ENCODE measurements around the gene ASPSCR1. TPM values are rescaled to one million over a fixed set of nuclear protein-coding genes. Genes with fewer than 3 reads are reported as not detected.

ASPSCR1 gene
- total and polyA plus RNA-seq, 2 of the 13 experiments (the other 11 are each of a cell fraction or from before 2014, with no cell fraction given): 274 to 314 TPM

DNA sequence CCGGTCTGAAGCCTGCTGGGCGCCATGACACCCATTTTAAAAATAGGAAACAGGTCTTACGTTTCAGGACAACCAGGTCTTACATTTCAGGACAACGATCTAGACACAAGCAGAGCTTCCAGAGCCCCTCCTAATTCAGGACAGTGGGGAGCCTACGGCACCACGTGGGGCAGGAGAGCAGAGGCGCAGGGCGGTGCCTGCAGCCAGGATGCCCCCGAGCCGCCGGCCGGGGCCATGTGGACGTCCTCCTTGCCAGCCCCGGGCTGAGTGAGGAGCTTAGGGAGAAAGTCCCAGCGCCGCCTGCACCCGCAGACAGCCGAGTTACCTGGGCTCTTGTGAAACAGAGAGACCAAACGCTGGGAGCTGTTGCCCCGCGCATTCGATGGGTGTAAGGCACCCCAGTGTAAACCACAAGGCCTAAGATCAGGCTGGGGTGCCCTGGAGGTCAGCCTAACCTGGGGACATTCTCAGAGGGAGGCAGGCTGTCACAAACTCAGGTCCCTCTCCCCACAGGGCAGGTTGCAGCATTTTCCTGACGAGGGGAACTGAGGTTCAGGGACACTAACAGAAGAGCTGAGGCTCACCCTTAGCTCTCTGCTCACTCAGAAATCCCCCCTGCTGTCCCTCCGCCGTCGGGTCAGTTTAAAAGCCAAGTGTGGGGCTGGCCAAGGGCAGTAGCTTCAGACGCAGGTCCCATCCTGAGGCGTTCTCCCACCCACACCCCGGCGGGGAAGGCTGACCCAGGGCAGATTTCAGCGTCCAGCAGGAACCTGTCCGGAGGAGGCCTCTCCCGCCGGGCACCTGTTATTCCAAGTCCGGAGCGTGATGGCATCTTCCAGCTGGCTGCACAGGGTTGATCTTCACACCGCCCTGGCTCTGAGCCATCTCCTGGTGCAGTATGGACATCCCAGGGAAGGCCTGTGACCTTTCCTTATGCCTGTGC is 14.7 kb upstream of the ASPSCR1 start (continued):
- TF ChIP-seq, protein P1, sequence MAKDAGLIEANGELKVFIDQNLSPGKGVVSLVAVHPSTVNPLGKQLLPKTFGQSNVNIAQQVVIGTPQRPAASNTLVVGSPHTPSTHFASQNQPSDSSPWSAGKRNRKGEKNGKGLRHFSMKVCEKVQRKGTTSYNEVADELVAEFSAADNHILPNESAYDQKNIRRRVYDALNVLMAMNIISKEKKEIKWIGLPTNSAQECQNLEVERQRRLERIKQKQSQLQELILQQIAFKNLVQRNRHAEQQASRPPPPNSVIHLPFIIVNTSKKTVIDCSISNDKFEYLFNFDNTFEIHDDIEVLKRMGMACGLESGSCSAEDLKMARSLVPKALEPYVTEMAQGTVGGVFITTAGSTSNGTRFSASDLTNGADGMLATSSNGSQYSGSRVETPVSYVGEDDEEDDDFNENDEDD (CRISPR knock-in tag; IDR thresholded peaks at IDR 0.05; ENCODE audit: borderline replicate concordance): no peak
- TF ChIP-seq ZNF768 (CRISPR knock-in tag; IDR thresholded peaks at IDR 0.05) (no peak), ZNF354B (CRISPR knock-in tag; IDR thresholded peaks at IDR 0.05) (no peak), POLR2AphosphoS5 (IDR thresholded peaks at IDR 0.05; ENCODE audit: low read depth, low read length) (peak; percentile 32; the same call in 1 of the 2 replicates), ZNF598 (CRISPR knock-in tag; IDR thresholded peaks at IDR 0.05; ENCODE audit: borderline replicate concordance) (no peak), BORCS8-MEF2B (CRISPR knock-in tag; IDR thresholded peaks at IDR 0.05) (0 out of 2 replicates have a peak, but pooled peaks have one; percentile 16), ZNF337 (CRISPR knock-in tag; IDR thresholded peaks at IDR 0.05; ENCODE audit: borderline replicate concordance, low read depth) (no peak), PHF8 (CRISPR knock-in tag; IDR thresholded peaks at IDR 0.05) (peak; percentile 35; the same call in 1 of the 2 replicates), ZBTB7B (CRISPR knock-in tag; IDR thresholded peaks at IDR 0.05) (no peak), ATRX (CRISPR knock-in tag; IDR thresholded peaks at IDR 0.05; ENCODE audit: borderline replicate concordance) (no peak), ZC3H13 (CRISPR knock-in tag; IDR thresholded peaks at IDR 0.05) (peak; percentile 76; the same call in 1 of the 2 replicates), ZNF567 (CRISPR knock-in tag; IDR thresholded peaks at IDR 0.05; ENCODE audit: borderline replicate concordance) (no peak), ZNF33A (CRISPR knock-in tag; IDR thresholded peaks at IDR 0.05; ENCODE audit: borderline replicate concordance) (no peak), SOX13 (IDR thresholded peaks at IDR 0.05) (no peak), SOX13 (CRISPR knock-in tag; conservative IDR thresholded peaks at IDR 0.05 in 1 of 2, IDR thresholded peaks at IDR 0.05 in 1 of 2) (peak in 1 of 2 experiments; percentile 2; a peak in 1 of 4 replicates), ZNF430 (CRISPR knock-in tag; IDR thresholded peaks at IDR 0.05) (peak; percentile 55; the same call in 1 of the 2 replicates), SMC3 (IDR thresholded peaks at IDR 0.05; ENCODE audit: low read length) (no peak)
- TF ChIP-seq, protein P2, sequence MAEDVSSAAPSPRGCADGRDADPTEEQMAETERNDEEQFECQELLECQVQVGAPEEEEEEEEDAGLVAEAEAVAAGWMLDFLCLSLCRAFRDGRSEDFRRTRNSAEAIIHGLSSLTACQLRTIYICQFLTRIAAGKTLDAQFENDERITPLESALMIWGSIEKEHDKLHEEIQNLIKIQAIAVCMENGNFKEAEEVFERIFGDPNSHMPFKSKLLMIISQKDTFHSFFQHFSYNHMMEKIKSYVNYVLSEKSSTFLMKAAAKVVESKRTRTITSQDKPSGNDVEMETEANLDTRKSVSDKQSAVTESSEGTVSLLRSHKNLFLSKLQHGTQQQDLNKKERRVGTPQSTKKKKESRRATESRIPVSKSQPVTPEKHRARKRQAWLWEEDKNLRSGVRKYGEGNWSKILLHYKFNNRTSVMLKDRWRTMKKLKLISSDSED (CRISPR knock-in tag; IDR thresholded peaks at IDR 0.05): no peak
- TF ChIP-seq, protein P3, sequence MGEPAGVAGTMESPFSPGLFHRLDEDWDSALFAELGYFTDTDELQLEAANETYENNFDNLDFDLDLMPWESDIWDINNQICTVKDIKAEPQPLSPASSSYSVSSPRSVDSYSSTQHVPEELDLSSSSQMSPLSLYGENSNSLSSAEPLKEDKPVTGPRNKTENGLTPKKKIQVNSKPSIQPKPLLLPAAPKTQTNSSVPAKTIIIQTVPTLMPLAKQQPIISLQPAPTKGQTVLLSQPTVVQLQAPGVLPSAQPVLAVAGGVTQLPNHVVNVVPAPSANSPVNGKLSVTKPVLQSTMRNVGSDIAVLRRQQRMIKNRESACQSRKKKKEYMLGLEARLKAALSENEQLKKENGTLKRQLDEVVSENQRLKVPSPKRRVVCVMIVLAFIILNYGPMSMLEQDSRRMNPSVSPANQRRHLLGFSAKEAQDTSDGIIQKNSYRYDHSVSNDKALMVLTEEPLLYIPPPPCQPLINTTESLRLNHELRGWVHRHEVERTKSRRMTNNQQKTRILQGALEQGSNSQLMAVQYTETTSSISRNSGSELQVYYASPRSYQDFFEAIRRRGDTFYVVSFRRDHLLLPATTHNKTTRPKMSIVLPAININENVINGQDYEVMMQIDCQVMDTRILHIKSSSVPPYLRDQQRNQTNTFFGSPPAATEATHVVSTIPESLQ (CRISPR knock-in tag; conservative IDR thresholded peaks at IDR 0.05): no peak
- TF ChIP-seq, protein P4, sequence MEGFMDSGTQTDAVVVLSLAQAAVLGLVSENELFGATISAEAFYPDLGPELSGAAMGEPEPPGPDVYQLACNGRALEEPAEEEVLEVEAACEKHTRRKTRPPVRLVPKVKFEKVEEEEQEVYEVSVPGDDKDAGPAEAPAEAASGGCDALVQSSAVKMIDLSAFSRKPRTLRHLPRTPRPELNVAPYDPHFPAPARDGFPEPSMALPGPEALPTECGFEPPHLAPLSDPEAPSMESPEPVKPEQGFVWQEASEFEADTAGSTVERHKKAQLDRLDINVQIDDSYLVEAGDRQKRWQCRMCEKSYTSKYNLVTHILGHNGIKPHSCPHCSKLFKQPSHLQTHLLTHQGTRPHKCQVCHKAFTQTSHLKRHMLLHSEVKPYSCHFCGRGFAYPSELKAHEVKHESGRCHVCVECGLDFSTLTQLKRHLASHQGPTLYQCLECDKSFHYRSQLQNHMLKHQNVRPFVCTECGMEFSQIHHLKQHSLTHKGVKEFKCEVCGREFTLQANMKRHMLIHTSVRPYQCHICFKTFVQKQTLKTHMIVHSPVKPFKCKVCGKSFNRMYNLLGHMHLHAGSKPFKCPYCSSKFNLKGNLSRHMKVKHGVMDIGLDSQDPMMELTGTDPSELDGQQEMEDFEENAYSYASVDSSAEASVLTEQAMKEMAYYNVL (CRISPR knock-in tag; IDR thresholded peaks at IDR 0.05; ENCODE audit: borderline replicate concordance): no peak; the same call in 1 of the 2 replicates
- TF ChIP-seq, protein P5, sequence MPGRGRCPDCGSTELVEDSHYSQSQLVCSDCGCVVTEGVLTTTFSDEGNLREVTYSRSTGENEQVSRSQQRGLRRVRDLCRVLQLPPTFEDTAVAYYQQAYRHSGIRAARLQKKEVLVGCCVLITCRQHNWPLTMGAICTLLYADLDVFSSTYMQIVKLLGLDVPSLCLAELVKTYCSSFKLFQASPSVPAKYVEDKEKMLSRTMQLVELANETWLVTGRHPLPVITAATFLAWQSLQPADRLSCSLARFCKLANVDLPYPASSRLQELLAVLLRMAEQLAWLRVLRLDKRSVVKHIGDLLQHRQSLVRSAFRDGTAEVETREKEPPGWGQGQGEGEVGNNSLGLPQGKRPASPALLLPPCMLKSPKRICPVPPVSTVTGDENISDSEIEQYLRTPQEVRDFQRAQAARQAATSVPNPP (CRISPR knock-in tag; IDR thresholded peaks at IDR 0.05): no peak
